Femur (tissue), 1 donor: Measurements from ENCODE around the gene ITLN1.

ENCODE experiments used
- DNase-seq: peaks from one replicate; pipeline ENCODE4 v3.0.0-alpha.2; 2017

Gene ITLN1

GRCh38 chr1:160853754-160854153, 31.2 kb downstream of the ITLN1 start:
- no peak for DNase-seq

- DNase-seq, result no peak
Measured at GRCh38 chr1:160853014-160853413, 32.0 kb downstream of the ITLN1 start.

DNA sequence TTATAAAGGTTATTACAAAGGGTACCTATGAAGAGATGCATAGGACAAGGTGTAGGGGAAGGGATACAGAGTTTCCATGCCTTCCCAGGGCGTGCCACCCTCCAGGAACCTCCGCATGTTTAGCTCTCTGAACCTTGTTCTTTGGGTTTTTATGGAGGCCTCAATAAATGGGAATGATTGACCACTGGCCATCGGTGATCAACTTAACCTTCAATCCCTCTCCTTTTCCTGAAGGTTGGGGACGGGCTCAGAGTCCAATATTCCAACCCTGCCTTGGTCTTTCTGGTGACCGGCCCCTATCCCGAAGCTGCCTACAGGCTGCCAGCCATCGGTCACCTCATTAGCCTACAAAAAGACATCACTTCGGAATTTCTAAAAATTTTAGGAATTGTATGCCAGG, 34.0 kb downstream of the ITLN1 start:
- no peak for DNase-seq

- DNase-seq, result no peak
Measured at GRCh38 chr1:160850541-160850940, 34.4 kb downstream of the ITLN1 start.

GRCh38 chr1:160846281-160846680, 38.7 kb downstream of the ITLN1 start:
- no peak for DNase-seq

GRCh38 chr1:160844447-160845232, 40.3 kb downstream of the ITLN1 start:
- no peak for DNase-seq

DNA sequence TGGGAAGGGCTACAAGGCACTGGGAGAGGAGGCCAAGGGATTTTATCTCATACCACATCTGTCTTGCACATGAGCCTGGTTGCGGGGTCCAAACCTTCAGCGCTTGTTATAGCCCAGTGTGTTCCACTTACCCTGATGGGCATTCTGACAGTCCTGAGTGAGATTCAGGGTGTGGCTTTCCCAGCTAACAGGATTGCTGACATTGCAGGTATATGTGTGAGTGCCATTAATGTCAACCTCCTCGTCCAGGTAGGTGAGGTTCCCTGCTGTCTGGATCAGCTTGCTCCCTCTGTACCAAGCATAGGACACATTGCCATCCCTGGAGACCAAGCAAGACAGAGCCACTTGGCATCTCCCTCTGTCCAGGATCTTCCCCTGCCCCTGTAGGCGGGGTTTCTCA, 43.9 kb downstream of the ITLN1 start:
- no peak for DNase-seq

- DNase-seq, result no peak
Measured at GRCh38 chr1:160839746-160840145, 45.2 kb downstream of the ITLN1 start.

GRCh38 chr1:160838888-160839287, 46.1 kb downstream of the ITLN1 start:
- no peak for DNase-seq

GRCh38 chr1:160837558-160838205, 47.3 kb downstream of the ITLN1 start:
- DNase-seq, result peak; percentile 70

DNA sequence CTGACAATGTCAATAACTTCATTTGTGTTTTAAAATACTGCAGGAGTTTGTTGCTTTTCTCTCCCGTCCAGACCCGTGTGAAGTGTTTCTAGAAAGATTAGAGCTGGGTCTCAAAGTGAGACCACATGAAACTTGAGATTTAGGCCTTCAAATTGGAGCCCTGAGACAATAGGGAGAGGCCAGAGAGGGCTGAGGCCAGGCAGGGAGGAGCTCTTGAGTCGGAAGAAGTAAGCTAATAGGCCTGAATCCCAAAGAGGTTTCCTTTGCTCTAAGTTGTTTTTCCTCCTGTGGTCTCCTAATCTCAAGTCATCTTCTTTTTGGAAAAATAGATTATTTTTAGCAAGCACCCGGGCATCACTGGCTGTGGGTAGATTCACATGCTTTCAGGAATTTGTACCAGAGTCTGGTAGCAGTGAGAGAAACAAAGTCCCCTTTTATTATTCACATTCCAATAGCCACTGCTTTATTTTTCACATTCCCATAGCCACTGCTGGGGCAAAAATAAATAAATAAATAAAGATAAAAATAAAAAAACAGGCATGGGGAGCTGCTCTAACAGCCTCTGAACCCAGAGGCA, 47.9 kb downstream of the ITLN1 start:
- no peak for DNase-seq

- DNase-seq, result no peak
Measured at GRCh38 chr1:160836561-160836960, 48.4 kb downstream of the ITLN1 start.

DNA sequence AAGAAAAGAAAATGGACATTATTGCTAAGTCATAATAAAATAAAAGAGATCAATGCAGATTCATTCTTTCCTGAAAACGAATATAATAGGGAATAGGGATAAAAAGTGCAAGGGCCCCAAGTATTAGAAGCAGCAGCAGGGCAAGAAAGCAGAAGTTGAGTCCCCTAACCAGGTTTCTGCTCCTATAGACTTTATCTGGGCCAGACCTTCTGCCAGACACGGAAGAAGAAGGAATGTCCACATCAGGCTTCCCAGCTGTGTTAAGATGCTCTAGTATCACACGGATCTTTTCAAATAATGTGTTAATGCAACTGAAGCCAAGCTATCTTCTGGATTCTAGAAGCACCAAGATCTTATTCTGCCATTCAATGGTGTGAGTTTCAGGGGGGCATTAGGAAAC, 49.2 kb downstream of the ITLN1 start:
- DNase-seq, result no peak

DNA sequence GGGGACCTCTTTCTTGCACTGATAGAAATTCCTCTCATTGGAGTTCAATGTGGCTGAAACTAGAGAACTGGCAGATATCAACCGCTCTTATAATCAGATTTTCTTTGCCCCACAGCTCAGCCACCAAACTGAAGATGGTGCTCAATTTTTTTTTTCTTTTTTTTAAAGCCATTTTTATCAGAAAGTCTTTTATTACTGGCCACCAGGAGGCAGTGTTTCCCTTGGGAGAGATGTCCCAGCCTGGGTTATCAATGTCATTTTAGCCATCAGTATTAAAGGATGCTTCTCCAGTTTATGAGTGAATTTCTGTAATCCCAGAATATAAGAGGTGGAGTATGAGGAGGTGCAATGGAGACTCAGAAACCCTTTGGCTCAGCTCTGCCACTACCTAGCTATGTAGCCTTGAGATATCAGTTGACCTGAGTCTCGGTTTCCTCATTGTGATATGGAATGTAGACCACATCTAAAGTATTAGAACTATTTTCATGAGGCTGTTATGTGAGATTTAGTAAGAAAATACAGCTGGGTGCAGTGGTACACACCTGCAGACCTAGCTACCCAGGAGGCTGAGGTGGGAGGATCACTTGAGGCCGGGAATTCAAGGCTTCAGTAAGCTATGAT, 49.9 kb downstream of the ITLN1 start:
- DNase-seq, result no peak

- peak; percentile 32 for DNase-seq
Measured at GRCh38 chr1:160830321-160831153, 54.4 kb downstream of the ITLN1 start.

DNA sequence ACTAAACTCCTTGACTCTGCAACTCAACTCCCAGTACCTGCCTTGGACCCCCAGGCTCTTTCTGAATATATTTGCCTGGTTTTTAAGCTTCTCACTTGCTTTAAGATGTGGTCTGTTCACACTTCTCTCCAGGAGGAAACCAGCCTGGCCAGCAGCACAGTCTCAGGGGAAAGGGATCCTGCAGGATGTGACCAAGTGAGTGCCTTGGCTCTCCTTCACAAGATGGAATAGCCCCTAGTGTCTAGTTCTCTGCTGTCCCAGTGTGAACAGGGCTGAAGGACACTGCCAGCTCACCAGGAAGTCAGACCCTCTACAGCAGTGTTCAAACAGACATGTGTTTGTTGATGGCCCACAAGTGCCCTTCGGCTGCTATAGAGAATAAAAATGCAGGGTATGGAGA, 55.2 kb downstream of the ITLN1 start:
- no peak for DNase-seq

DNA sequence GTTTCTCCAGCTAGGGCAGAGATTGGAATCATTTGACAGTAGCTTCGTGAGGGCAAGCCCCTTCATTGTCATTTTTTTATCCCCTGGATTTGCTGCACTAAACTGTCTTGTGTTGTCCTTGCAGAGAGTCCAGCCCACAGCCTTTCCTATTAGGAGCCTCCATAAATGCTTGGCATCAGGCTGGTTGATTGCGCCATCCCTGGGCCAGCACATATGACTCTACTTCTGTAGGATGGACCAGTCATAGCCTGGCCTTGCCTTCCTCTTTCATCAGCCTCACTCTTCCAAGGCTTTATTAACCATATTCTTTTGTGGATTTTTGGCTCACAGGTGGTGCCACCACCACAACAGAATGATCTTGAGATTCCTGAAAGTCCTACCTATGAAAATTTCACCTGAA, 57.6 kb downstream of the ITLN1 start:
- DNase-seq, result no peak

DNA sequence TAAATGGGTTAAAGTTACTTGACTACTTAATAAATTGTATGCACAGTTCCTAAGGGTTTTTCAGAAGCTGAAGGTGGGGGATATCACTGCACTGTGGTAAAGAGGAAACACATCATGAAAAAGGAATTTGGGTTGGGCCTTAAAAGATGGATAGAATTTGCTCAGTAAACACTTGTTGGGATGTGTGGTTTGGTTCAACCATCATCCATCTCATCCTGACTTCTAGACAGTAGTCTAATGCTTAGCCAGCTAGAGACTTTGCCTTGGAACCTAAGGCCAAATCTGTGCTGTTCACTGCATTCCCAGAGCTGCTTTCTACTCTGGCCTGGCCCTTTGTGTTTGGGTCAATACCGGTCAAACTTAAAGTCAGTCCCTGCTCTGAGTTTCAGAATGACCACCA, 58.4 kb downstream of the ITLN1 start:
- DNase-seq, result no peak
